ENCODE measurements around the gene MACROD2.

Gene MACROD2

DNA sequence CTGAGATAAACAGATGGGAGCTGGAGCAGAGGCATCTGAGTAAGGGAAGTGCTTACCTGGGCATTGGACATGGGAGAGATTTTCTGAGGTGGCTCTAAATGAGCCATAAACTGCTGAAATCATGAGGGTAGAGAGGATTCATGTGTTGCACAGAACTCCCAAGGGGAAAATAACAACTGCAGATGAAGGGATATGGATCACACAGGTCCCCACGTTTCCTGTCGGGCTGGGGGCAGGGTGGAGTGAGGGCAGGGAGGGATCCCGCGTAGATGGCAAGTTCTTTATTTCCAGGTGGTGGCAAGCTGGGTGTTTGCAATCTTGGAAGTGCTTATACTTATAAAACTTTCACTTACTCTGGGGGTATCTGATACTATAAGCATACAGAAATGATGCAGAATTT is 764.7 kb downstream of the MACROD2 start:
- DNase-seq (ENCODE audit: low read depth in 2 of 2): no peak

DNA sequence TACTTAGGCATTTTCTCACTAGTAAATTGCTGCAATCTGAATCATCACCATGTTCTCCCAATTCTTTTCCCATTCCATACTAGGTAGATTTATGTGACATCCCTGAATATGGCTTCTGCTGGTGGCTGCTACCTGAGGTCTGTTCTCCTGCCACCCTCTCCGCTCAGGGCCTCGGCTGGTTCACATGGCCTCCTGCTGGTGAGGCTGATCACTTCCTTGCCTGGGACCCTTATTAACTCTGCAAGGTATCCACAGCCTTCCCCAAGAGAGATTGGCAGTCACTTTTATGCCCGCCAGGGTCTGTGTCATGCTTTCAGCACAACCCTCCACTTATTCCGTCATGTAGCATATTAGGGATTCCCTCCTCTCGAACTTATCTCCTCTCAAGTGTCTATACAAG is 766.6 kb downstream of the MACROD2 start:
- DNase-seq (ENCODE audit: low read depth in 2 of 2): no peak

DNA sequence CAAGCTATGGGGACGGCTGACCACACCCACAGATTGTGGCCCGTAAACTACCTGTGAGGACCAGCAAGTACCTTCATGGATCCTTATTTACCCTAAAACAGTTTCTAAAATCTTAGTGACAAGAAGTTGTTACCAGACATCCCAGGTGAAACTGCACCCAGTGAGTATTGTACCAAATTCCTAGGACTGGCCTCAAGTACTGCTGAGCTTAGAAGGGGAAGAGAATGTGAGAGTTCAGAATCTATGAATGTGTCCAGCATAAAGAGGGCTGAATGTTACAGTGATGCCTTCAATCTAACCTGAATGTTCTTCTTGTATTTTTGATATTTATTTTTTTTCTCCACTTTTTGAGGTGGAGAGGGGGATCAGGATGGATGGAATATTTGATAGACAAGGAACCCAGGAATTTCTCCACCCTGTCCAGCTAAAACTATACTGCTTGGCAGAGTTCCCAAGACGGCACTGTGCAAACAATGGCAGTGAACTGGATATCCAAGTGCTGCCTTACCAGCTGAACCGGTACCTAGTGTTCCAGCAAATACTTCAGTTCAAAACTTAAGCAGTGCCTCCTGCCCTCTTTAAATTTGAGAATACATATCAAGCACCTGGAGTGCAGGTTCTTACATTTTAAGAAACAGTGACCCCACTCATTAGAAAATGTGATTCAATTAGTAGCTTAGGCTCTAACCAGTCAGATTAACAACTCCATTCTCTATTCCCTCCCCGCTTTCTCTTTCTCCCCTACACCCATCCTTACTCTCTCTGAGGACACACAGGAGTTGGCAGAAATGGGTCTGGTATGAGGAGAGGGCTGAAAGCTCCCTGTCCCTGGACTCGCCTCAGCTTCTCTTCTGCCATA is 769.4 kb downstream of the MACROD2 start:
- DNase-seq (ENCODE audit: low read depth in 2 of 2): no peak

DNA sequence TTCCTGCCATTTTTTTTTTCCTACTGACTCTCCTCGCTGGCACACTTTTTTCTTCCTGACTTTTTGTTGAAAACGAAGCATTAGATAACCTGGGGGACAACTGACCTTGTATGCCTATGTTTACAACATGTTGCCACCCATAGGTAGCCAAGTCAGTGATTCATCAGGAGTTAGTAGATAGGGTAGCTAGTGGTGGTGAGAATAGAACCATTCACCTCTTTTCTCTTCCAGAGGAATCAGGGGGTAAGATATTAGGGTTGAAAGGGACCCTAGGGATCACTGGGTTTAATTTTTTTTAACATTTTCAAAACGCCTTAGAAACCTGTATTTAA is 770.0 kb downstream of the MACROD2 start:
- no peak for DNase-seq (ENCODE audit: low read depth in 2 of 2)

DNA sequence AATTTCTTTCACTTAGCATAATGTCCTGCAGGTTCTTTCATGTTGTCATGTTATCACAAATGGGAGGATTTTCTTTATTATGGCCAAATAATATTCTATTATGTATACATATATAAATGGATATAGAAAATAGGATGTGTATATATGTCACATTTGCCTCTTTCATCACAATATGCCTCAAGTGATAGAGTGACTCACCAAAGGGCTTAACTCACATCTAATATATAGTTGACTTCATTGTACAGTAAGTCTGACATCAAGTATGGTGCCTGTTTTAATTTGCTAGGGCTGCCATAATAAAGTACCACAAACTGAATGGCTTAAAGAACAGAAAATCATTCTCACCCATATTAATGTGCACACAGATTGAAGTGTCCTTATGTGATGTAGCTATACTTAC is 778.2 kb downstream of the MACROD2 start:
- DNase-seq (ENCODE audit: low read depth in 2 of 2): no peak

DNA sequence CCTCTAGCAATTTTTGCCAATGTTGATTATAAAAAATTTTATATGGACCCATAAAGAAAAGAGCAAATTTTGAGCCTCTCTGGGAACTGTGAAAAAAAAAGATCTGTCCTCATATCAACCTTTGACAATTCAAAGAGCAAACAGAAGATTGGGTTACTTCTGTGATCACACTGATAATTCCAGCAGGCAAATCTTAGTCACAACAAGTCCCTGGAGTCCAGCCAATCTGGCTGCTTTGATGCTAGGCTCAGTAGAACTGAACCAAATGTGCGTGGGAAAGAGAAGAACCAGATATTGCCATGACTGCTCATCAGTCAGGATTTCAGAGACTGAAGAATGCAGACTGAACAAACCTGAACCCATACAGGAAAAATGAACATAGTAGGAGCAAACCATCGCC is 780.5 kb downstream of the MACROD2 start:
- DNase-seq (ENCODE audit: low read depth in 2 of 2): no peak

DNA sequence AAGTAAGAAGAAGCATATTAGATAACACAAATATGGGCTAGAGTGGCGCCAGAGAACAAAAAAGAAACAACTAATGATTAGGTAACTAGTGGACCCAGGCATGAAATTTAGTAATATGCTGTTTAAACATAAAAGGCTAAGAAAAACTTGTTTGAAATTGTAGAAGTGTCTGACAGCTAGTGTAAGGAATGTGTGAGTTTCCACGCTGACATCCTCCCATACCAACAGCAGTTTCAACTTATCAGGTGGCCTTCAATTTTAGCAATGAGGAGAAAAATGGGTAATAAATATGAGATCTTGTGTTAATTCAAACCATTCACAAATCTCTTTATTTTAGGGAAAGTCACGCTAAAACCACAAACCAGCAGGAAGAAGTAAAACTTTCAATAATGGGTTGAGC is 782.3 kb downstream of the MACROD2 start:
- no peak for DNase-seq (ENCODE audit: low read depth in 2 of 2)

DNA sequence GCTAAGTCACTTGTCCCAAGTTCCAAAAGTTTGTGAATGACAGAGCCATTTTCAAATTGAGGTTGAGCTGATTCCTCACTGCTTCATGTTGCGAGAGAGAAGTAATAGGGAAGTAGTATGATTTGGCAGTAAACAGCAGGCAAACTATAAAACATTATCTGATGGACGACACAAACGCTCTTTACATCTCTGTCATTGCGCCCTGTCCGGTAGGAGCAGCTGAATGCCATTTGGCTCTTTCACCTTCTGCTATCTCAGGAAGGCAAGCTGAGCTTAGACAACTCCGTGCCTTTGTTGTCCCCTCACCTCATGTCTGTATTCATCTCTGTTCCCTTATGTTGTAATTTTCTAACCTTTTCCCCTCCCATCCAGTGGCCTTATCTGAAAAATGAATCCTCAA is 782.8 kb downstream of the MACROD2 start:
- no peak for DNase-seq (ENCODE audit: low read depth in 2 of 2)

DNA sequence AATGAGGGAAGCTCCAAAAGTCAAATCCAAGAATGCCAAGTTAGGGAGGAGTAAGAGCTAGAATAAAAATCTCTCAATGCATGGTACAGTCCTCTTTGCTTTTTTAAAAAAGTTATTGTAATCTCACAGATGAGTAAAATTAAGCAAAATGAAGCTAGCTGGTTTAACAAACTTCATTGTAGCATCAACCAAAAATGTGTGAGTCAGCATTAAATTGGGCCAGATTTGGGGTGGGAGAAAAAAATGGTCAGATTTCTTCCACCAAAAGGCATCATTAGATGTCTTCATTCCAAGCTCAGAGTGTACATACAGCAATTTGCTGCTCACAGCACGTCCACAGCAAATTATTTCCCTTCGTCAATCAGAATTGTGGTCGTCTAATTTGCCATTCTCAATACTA is 783.6 kb downstream of the MACROD2 start:
- no peak for DNase-seq (ENCODE audit: low read depth in 2 of 2)

DNA sequence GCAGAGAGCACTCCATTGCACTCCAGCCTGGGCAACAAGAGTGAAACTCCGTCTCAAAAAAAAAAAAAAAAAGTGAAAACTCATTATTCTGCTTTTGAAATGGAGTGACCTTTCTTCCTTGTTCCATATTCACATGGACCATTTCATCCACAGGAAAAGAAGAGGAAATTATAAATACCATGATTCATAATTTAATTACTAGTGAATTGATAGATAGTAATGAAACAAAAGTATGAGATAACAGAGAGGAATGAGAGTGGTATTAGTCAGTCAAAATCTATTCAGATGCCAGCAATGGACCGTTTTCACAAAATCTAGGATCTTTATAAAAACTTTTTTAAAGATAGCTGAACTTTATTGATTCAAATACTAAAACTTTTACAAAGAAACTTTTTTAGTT is 785.2 kb downstream of the MACROD2 start:
- DNase-seq (ENCODE audit: low read depth in 2 of 2): no peak

DNA sequence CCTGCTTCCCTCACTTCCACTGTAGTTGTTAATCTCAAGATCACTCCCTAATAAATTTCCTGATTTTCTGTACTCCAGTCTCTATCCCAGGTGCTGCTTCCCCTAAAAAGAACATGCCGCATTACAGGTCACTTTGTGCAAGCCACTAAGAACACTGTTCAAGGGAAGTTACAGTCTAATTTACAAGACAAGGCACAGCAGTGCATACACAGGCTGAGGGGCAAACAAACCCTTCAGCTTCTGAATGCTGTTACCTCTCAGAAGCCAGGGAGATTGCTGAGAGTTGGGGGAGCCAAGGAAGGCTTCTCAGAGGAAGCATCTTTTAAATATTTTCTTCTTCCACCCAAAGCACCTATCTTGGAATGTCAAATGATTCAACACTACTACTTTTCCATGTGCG is 787.4 kb downstream of the MACROD2 start:
- no peak for DNase-seq (ENCODE audit: low read depth in 2 of 2)

DNA sequence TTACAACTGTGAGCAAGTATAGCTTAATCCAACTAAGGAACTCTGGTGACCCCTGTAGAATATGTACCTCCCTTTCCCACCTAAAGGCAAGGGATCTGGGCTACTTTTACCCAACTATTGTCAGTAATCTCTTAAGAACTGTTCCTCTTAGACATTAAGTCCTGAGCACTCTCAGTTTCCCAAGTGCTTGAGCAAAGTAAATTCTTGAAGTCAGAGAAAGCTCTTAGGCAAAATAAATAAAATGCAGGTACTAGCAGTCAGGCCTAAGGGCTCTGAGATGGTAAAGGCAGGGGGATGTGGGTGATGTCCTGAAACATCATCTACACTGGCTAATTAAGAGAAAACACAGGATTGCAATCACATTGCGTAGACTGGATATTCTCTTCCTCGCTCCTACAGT is 788.5 kb downstream of the MACROD2 start:
- DNase-seq (ENCODE audit: low read depth in 2 of 2): no peak

DNA sequence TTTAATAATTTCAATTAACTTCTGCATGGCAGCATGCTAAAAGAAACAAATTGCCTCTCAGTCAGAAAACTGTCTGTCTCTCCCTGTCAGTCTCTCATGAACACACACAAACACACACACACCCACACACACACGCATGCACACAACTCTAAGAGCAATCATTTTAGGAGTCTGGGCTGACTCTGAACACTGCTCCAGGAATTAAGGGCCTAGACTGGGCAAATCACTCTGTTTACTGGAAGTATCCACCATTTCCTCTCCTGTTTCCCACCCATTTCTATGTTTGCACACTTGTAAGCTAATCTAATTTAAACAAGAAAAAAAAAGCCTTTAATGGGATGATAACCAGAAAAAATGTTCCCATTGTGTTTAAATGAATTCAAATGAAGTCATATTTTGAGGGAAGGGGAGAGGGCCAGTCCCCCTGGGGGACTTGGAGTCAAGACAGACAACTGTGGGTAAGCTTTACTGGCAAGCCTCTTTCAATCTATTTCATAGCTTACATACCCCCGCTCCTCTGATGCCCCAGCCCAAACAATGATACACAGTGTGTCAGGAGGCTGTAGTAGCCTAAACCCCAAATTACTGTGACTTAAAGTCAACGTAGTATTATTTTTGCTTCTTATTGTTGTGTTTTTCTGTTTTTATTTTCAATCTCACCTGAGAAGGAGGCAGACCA is 789.9 kb downstream of the MACROD2 start:
- DNase-seq (ENCODE audit: low read depth in 2 of 2): no peak

DNA sequence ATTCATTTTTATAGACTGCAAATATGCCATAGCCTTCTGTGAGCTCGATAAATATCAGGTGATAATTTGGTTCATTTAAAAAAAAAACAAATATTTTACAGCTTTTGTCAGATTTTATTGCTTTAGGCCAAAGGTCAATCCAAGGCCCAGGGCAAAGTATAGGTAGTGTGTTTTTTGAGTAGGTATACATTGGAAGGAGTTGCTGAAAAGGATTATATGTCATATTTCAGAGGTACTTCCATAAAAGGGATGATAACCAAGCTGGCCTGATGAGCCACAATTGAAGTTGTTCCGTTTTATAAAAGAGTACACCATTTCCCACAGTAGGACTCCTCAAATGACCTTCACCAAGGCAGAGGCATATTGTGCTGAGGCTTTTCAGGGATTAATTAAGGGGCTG is 794.9 kb downstream of the MACROD2 start:
- DNase-seq (ENCODE audit: low read depth in 2 of 2): no peak

DNA sequence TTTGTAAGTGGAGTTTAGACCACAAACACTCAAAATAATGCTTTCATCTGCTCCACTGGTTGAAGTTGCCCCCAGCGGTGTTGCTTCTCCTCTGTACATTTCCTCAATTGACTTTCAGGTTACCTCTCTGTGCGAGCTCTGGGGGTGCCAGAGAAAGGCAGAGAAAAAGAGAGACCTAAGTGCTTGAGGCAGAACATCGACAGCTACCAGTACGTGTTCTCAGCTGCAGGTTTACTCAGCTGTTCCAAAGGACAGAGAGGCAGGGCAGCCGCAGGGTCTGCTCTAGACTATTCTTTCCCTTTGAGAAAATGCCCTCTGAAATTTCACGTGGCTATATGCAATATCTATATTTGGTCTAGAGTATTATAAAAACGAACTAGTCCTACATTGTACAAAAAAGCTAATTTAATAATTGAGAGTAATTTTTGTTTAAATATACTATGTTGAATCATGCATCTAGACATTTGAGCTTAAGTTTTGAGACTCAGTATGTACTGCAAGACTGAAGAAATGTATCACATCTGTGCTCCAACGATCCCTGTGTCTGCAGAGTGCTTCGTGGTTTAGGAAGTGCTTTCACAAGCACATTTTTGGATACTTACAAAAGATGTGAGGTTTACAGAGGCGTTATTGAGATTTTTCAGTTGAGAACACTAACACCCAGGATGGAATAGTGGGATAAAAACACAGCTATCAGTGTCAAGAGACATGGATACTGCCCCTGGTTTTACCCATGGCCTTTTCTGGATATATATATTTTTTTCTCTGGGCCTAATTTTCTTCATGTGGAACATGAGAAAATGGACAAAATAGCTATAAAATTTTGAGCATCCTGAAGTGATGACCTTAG is 795.7 kb downstream of the MACROD2 start:
- no peak for DNase-seq (ENCODE audit: low read depth in 2 of 2)

DNA sequence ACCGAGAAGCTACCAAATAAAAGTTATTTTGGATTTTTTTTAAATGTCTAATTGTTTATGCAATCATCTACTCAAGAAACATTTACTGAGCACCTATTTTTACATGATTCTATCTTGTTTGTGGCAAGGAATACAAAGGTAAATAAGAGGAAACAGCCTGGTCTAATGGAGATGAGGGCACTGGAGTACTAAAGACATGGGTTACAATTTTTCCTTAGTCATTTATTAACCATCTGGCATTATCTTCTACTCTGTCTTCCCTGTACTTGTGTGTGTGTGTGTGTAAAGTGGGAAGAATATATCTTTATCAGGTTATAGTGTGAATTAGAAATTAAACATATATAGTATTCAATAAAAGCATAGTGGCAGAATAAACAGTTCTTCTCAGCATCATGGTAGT is 797.6 kb downstream of the MACROD2 start:
- no peak for DNase-seq (ENCODE audit: low read depth in 2 of 2)

DNA sequence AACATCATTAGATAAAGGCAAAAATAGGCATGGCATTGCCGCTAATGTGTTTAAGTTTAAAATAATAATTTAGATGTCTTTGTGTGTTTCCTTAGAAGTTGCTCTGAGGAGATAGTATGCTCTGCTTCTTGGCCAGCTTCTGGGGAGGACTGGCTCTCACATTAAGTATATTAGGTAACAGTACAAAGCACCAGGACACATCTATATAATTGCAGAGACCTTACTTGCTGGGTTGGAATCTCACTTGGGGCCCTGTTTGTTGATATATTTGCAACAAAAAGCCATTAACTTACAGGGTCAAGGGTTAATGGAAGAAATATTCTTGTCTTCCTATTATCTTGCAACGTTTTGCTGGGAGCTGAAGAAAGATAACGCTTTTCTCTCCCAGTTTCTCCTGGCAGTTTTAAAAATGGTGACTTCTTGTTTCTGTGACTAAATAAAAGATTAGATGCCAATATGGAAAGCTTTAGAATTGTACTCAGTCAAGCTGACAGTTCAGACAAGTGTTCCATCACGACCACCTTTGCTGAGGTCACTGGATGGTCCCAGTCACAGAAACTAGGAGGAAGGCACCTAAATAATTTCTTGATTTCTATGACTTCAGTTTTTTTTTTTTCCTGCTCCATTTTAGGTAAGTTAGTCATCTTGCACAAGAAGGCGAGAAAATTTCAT is 804.4 kb downstream of the MACROD2 start:
- no peak for DNase-seq (ENCODE audit: low read depth in 2 of 2)

DNA sequence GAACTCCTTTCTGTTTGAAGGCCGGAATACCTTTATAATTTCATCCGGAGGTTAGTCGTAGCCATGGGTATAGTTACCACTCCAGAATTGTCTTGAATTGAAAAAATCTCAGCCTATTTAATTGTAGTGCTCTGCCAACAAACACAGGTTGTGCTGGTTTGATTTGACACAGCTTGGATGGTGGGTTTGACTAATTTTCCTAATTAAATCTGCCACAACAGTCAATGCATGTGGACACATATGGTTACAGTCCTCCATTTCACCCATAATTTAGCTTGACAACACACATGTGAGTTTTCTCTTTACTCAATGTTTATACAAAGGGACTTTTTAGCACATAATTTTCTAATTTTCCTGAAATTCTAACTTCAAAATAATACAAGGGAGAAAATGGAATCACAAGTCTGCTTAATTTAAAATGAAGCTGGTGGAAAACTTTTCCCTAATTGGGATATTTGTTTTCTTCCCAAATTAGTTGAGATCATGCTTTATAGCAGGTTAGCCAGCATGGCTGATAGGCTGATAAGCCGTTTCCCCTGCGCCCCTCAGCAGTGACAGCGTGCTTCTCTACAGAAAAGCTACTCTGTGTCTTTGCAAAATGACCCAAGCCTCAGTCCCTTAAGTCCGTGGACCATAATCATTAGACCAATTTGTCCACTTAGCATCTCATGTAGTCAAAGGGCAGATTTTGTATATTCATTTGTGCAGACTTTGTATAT is 805.5 kb downstream of the MACROD2 start:
- DNase-seq (ENCODE audit: low read depth in 2 of 2): no peak

DNA sequence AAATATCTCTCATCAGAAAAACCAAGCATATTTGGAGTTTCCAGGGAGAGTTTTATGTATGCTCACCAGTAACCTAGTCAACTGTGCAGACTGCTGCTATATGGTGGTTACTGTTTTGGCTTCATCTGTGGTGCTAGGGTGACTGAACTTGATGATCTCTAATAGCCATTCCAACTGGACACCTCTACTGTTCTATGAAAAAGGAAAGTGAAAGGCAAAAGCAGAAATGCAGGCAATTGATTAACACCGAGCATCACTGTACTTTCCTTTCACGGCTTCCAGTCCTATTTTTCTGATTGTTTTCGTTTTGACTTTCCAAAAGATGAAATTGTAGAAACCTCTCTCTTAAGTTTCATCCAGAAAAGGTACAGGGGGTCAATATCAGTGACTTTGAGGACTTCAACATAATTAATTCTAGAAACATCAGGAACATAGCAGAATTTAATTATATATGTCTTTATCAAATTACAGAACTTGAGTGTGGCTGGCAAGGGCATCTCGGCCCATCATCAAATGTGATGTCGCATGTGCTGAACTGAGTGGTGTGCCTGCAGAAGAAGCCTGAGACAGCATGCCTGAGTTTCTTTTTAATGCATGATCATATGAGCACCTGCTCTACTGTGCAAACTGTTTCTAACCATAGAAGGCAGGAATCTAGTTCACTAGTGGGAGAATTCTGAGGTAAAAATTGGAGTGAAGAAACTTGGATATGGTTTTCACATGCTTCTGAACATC is 806.4 kb downstream of the MACROD2 start:
- DNase-seq (ENCODE audit: low read depth in 2 of 2): no peak

DNA sequence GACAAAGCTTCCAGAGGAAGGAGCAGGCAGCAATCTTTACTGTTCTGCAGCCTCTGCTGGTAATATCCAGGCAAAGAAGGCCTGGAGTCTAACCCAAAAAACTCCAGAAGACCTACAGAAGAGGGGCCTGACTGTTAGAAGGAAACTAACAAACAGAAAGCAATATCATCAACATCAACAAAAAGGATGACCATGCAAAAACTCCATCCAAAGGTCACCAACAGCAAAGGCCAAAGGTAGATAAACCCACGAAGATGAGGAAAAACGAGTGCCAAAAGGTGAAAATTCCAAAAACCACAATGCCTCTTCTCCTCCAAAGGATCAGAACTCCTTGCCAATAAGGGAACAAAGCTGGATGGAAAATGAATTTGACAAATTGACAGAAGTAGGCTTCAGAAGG is 811.9 kb downstream of the MACROD2 start:
- no peak for DNase-seq (ENCODE audit: low read depth in 2 of 2)

DNA sequence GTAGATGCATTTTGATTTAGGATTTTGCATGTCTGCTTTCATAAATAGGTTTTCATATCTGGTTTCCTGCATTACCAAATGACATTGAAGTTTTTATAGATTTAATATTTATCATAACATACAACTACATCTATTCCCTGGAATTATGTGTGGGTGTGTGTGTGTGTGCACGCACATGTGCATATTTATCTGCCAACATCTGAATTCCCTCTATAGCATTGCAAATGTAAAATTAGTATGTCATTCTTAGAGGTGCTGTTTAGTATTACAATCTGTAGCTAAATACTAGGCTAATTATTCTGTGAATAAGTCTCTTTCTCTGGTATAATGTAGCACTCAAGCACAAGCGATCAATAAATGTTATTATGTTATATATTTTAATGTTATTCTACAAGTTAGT is 820.0 kb downstream of the MACROD2 start:
- no peak for DNase-seq (ENCODE audit: low read depth in 2 of 2)

All from stimulated activated CD4-positive, alpha-beta T cell treated with anti-CD3 and anti-CD28 coated beads, Interleukin-1b, Interleukin-23, amount 100 ng/mL, for 1 hour (primary cell).